ENCODE results near the gene ENTPD5.

DNA sequence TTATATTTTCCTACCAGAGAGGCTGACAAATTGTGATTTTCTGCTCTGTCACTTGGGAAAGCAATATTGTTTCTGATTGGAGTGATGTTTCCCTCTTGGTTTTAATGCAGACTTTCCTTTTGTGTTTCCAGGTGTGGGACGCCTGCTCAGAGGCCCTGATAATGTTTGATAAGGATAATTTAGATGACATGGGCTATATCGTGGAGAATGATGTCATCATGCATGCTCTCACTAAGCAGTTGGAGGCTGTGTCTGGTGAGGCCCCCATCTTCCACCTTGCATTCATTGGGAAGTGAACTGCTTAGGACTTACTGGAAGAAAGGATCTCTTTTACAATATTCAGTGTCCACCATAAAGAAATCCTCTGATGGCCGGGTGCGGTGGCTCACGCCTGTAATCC is 63.4 kb downstream of the ENTPD5 start:
- TF ChIP-seq, protein P1, sequence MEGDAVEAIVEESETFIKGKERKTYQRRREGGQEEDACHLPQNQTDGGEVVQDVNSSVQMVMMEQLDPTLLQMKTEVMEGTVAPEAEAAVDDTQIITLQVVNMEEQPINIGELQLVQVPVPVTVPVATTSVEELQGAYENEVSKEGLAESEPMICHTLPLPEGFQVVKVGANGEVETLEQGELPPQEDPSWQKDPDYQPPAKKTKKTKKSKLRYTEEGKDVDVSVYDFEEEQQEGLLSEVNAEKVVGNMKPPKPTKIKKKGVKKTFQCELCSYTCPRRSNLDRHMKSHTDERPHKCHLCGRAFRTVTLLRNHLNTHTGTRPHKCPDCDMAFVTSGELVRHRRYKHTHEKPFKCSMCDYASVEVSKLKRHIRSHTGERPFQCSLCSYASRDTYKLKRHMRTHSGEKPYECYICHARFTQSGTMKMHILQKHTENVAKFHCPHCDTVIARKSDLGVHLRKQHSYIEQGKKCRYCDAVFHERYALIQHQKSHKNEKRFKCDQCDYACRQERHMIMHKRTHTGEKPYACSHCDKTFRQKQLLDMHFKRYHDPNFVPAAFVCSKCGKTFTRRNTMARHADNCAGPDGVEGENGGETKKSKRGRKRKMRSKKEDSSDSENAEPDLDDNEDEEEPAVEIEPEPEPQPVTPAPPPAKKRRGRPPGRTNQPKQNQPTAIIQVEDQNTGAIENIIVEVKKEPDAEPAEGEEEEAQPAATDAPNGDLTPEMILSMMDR (IDR thresholded peaks at IDR 0.05), result no peak
- no peak for TF ChIP-seq POLR2A (IDR thresholded peaks at IDR 0.05)
